Stimulated activated effector memory CD8-positive, alpha-beta T cell treated with anti-CD3 and anti-CD28 coated beads, Interleukin-12 subunit alpha, Interleukin-12 subunit beta, amount 100 ng/mL, for 72 hours (primary cell): ENCODE measurements around the gene METRNL.
"Not testable (repeated sequence)": the region's sequence is repeated elsewhere in the genome, so short reads cannot be mapped to it uniquely, and the experiment has no call there.

ENCODE experiments used
- ATAC-seq: fragments of 150-1000 bp; cut with Tn5 transposase; 2 replicates; pipeline ENCODE4 v1.10.0; 2021
- DNase-seq, 2 donors: peaks; one replicate each; pipeline ENCODE4 v3.0.0; 2021 to 2022; ENCODE audit warnings: low spot score in 2 of 2
- H3K27ac Mint-ChIP-seq: one replicate; pipeline ENCODE4 v1.8.0; 2022; ENCODE audit warnings: mild to moderate bottlenecking, mixed read lengths
- H3K36me3 Mint-ChIP-seq: one replicate; pipeline ENCODE4 v1.8.0; 2022; ENCODE audit warnings: mild to moderate bottlenecking, mixed read lengths
- H3K4me1 Mint-ChIP-seq: one replicate; pipeline ENCODE4 v1.8.0; 2022; ENCODE audit warnings: mixed read lengths
- H3K4me3 Mint-ChIP-seq: one replicate; pipeline ENCODE4 v1.8.0; 2022; ENCODE audit warnings: mild to moderate bottlenecking, mixed read lengths
- H3K9me3 Mint-ChIP-seq: one replicate; pipeline ENCODE4 v1.8.0; 2022; ENCODE audit warnings: mixed read lengths

The METRNL gene

GRCh38 chr17:83118071-83118841 lies 38.8 kb downstream of the METRNL start:
- Mint-ChIP-seq H3K27ac (peak overlapping the region; percentile 34), H3K4me1 (peaks cover 39% of the 10 kb centered on the region), H3K9me3 (no peaks in the 10 kb centered on the region), H3K4me3 (peak overlapping the region; percentile 31), H3K36me3 (no peaks in the 10 kb centered on the region)
- ATAC-seq (no peak), DNase-seq (no peak)

GRCh38 chr17:83119987-83120864 lies 40.8 kb downstream of the METRNL start:
- DNase-seq (no peak), ATAC-seq (peak; percentile 74)
- Mint-ChIP-seq H3K4me3 (peak overlapping the region; percentile 28), H3K4me1 (peaks cover 52% of the 10 kb centered on the region), H3K36me3 (peaks cover 6% of the 10 kb centered on the region), H3K27ac (no peak overlapping the region), H3K9me3 (no peaks in the 10 kb centered on the region)

GRCh38 chr17:83121473-83121872 lies 42.1 kb downstream of the METRNL start:
- H3K36me3 Mint-ChIP-seq, ATAC-seq, H3K4me3 Mint-ChIP-seq, DNase-seq, H3K9me3 Mint-ChIP-seq, H3K27ac Mint-ChIP-seq: not testable (repeated sequence)
- H3K4me1 Mint-ChIP-seq: peaks cover 64% of the 10 kb centered on the region

GRCh38 chr17:83121921-83122820 lies 42.8 kb downstream of the METRNL start:
- Mint-ChIP-seq H3K27ac (peak overlapping the region; percentile 34), H3K4me1 (peaks cover 64% of the 10 kb centered on the region), H3K36me3 (peaks cover 12% of the 10 kb centered on the region), H3K4me3 (no peak overlapping the region), H3K9me3 (no peaks in the 10 kb centered on the region)
- DNase-seq (no peak), ATAC-seq (no peak)

GRCh38 chr17:83122834-83123233 lies 43.4 kb downstream of the METRNL start:
- peaks cover 64% of the 10 kb centered on the region for H3K4me1 Mint-ChIP-seq
- peak overlapping the region; percentile 34 for H3K27ac Mint-ChIP-seq
- no peak overlapping the region for H3K4me3 Mint-ChIP-seq
- H3K9me3 Mint-ChIP-seq: no peaks in the 10 kb centered on the region
- DNase-seq (no peak), ATAC-seq (no peak)
- peaks cover 15% of the 10 kb centered on the region for H3K36me3 Mint-ChIP-seq

GRCh38 chr17:83123896-83124801 lies 44.7 kb downstream of the METRNL start:
- Mint-ChIP-seq H3K27ac (no peak overlapping the region), H3K4me1 (peaks cover 51% of the 10 kb centered on the region), H3K36me3 (peaks cover 15% of the 10 kb centered on the region), H3K9me3 (no peaks in the 10 kb centered on the region), H3K4me3 (no peak overlapping the region)
- DNase-seq (no peak), ATAC-seq (no peak)

GRCh38 chr17:83124871-83125514 lies 45.6 kb downstream of the METRNL start:
- peaks cover 43% of the 10 kb centered on the region for H3K4me1 Mint-ChIP-seq
- H3K4me3 Mint-ChIP-seq: peak overlapping the region; percentile 46
- peak overlapping the region; percentile 37 for H3K27ac Mint-ChIP-seq
- no peak for DNase-seq
- no peaks in the 10 kb centered on the region for H3K9me3 Mint-ChIP-seq
- ATAC-seq: peak; percentile 58
- peaks cover 15% of the 10 kb centered on the region for H3K36me3 Mint-ChIP-seq

- no peaks in the 10 kb centered on the region for H3K9me3 Mint-ChIP-seq
- peak overlapping the region; percentile 37 for H3K27ac Mint-ChIP-seq
- peaks cover 36% of the 10 kb centered on the region for H3K4me1 Mint-ChIP-seq
- H3K4me3 Mint-ChIP-seq: peak overlapping the region; percentile 46
- DNase-seq (no peak), ATAC-seq (peak; percentile 70)
- peaks cover 15% of the 10 kb centered on the region for H3K36me3 Mint-ChIP-seq
Measured at GRCh38 chr17:83125515-83126274, 46.3 kb downstream of the METRNL start.

- no peak overlapping the region for H3K4me3 Mint-ChIP-seq
- ATAC-seq: no peak
- DNase-seq: no peak
- H3K27ac Mint-ChIP-seq: no peak overlapping the region
- H3K9me3 Mint-ChIP-seq: no peaks in the 10 kb centered on the region
- peaks cover 15% of the 10 kb centered on the region for H3K36me3 Mint-ChIP-seq
- H3K4me1 Mint-ChIP-seq: peaks cover 40% of the 10 kb centered on the region
Measured at GRCh38 chr17:83126275-83126811, 46.9 kb downstream of the METRNL start.

GRCh38 chr17:83127431-83128160 lies 48.2 kb downstream of the METRNL start:
- no peak for ATAC-seq
- Mint-ChIP-seq H3K27ac (no peak overlapping the region), H3K4me1 (peaks cover 41% of the 10 kb centered on the region), H3K9me3 (no peaks in the 10 kb centered on the region), H3K4me3 (no peak overlapping the region), H3K36me3 (peaks cover 15% of the 10 kb centered on the region)
- DNase-seq: no peak

GRCh38 chr17:83128306-83129240 lies 49.2 kb downstream of the METRNL start:
- Mint-ChIP-seq H3K9me3 (no peaks in the 10 kb centered on the region), H3K4me3 (no peak overlapping the region), H3K36me3 (peaks cover 15% of the 10 kb centered on the region), H3K4me1 (peaks cover 40% of the 10 kb centered on the region), H3K27ac (no peak overlapping the region)
- no peak for ATAC-seq
- DNase-seq: no peak

- ATAC-seq: no peak
- no peak for DNase-seq
- peaks cover 14% of the 10 kb centered on the region for H3K36me3 Mint-ChIP-seq
- no peak overlapping the region for H3K27ac Mint-ChIP-seq
- no peak overlapping the region for H3K4me3 Mint-ChIP-seq
- peaks cover 33% of the 10 kb centered on the region for H3K4me1 Mint-ChIP-seq
- H3K9me3 Mint-ChIP-seq: no peaks in the 10 kb centered on the region
Measured at GRCh38 chr17:83129676-83130075, 50.3 kb downstream of the METRNL start.
